T1000 (cell line): ENCODE data around the gene THADA.

Source experiments
- DNase-seq: peaks from one replicate; lab custom pipeline; 2025; ENCODE audit warnings: mixed read lengths; lab: John Stamatoyannopoulos, UW

The THADA gene

GRCh38 chr2:43248621-43249020 lies 347.2 kb downstream of the THADA start:
- DNase-seq = no peak

GRCh38 chr2:43246641-43247040 lies 349.2 kb downstream of the THADA start:
- DNase-seq = no peak

GRCh38 chr2:43241558-43241957 lies 354.3 kb downstream of the THADA start:
- no peak for DNase-seq

GRCh38 chr2:43240766-43241150 lies 355.1 kb downstream of the THADA start:
- no peak for DNase-seq

GRCh38 chr2:43239981-43240765 lies 355.7 kb downstream of the THADA start:
- no peak for DNase-seq

GRCh38 chr2:43238813-43239212 lies 357.0 kb downstream of the THADA start:
- DNase-seq = no peak

- no peak for DNase-seq
Measured at GRCh38 chr2:43238176-43238575, 357.7 kb downstream of the THADA start.

- DNase-seq = no peak
Measured at GRCh38 chr2:43233218-43234212, 362.3 kb downstream of the THADA start.

- no peak for DNase-seq
Measured at GRCh38 chr2:43230951-43231827, 364.6 kb downstream of the THADA start.

- no peak for DNase-seq
Measured at GRCh38 chr2:43230351-43230885, 365.4 kb downstream of the THADA start.

- DNase-seq = no peak
Measured at GRCh38 chr2:43228756-43229659, 366.8 kb downstream of the THADA start.

GRCh38 chr2:43228321-43228751 lies 367.5 kb downstream of the THADA start:
- DNase-seq = no peak

GRCh38 chr2:43227830-43228281 lies 368.0 kb downstream of the THADA start:
- no peak for DNase-seq

- DNase-seq = peak; percentile 68
Measured at GRCh38 chr2:43226955-43227829, 368.6 kb downstream of the THADA start.

- DNase-seq = peak; percentile 92
Measured at GRCh38 chr2:43226558-43226954, 369.3 kb downstream of the THADA start, which contains the start of gene ZFP36L2. Gene ZFP36L2 (minus strand): TSS chr2:43226606. CDS start chr2:43226315, 291 bp downstream.

- peak; percentile 47 for DNase-seq
Measured at GRCh38 chr2:43225788-43226557, 369.9 kb downstream of the THADA start.

GRCh38 chr2:43225093-43225787 lies 370.6 kb downstream of the THADA start:
- DNase-seq = peak; percentile 45
